Measurements from ENCODE around the gene UQCC5. TPM values are rescaled to one million over a fixed set of nuclear protein-coding genes. Genes with fewer than 3 reads are reported as not detected.
"Not testable (repeated sequence)": the region's sequence is repeated elsewhere in the genome, so short reads cannot be mapped to it uniquely, and the experiment has no call there.

The UQCC5 gene
- total and polyA plus RNA-seq, 2 experiments from 2014 or later = 0.32 to 64.2 TPM

GRCh38 chr3:52525680-52526561 is 10.5 kb upstream of the UQCC5 start:
- Histone ChIP-seq H3K4me2 (ENCODE audit: unreplicated experiment) (no peak overlapping the region), H3K27ac (no peak overlapping the region), H3K4me3 (no peak overlapping the region), H3K36me3 (ENCODE audit: low read depth) (no peaks in the 10 kb centered on the region), H3K9me2 (ENCODE audit: insufficient read depth) (no peaks in the 10 kb centered on the region), H4K20me1 (ENCODE audit: insufficient read depth) (no peaks in the 10 kb centered on the region), H3K4me1 (ENCODE audit: insufficient read depth) (peaks cover 10% of the 10 kb centered on the region; the same call in 1 of the 2 replicates), H3K9me3 (ENCODE audit: low read depth) (no peaks in the 10 kb centered on the region), H3K9ac (no peak overlapping the region), H2AFZ (no peak overlapping the region), H3K79me2 (ENCODE audit: insufficient read depth) (peaks cover 18% of the 10 kb centered on the region), H3F3A (ENCODE audit: insufficient read depth) (no peaks in the 10 kb centered on the region), H3K27me3 (replicated peaks; ENCODE audit: insufficient read depth) (no peaks in the 10 kb centered on the region)
- WGBS, 2 experiments (ENCODE audit: low coverage in 1 of 2, low lambda C conversion rate in 2 of 2, missing lambda C conversion rate in 2 of 2) = 83 to 92% methylated on average over 9 of the region's 9 CpGs
- no peak for DNase-seq
- in situ Hi-C loops (cut with MboI) = no loop called here
- TF ChIP-seq EZH2phosphoT487 (IDR thresholded peaks at IDR 0.05; ENCODE audit: insufficient read depth, low read depth) (no peak), EZH2 (IDR thresholded peaks at IDR 0.05; ENCODE audit: insufficient read depth, poor library complexity, severe bottlenecking) (no peak)

- H3K9me2 ChIP-seq (ENCODE audit: insufficient read depth); H3K4me2 ChIP-seq (ENCODE audit: unreplicated experiment); H3K36me3 ChIP-seq (ENCODE audit: low read depth); DNase-seq; H3F3A ChIP-seq (ENCODE audit: insufficient read depth); H3K4me1 ChIP-seq (ENCODE audit: insufficient read depth); H3K9ac ChIP-seq; H3K27ac ChIP-seq; in situ Hi-C loops (cut with MboI); H2AFZ ChIP-seq; H3K4me3 ChIP-seq; H3K27me3 ChIP-seq (replicated peaks; ENCODE audit: insufficient read depth); H4K20me1 ChIP-seq (ENCODE audit: insufficient read depth); H3K9me3 ChIP-seq (ENCODE audit: low read depth): not testable (repeated sequence)
- peaks cover 25% of the 10 kb centered on the region for H3K79me2 ChIP-seq (ENCODE audit: insufficient read depth)
- 86 to 88% methylated on average over 5 of the region's 5 CpGs for WGBS, 2 experiments (ENCODE audit: low coverage in 1 of 2, low lambda C conversion rate in 2 of 2, missing lambda C conversion rate in 2 of 2)
These were observed 9.8 kb upstream of the UQCC5 start for GRCh38 chr3:52526671-52527038.

- 93% methylated on average over 10 to 14 of the region's 14 CpGs for WGBS, 2 experiments (ENCODE audit: low coverage in 1 of 2, low lambda C conversion rate in 2 of 2, missing lambda C conversion rate in 2 of 2)
- peaks cover 11% of the 10 kb centered on the region; the same call in 1 of the 2 replicates for H3K4me1 ChIP-seq (ENCODE audit: insufficient read depth)
These were observed 9.2 kb upstream of the UQCC5 start for GRCh38 chr3:52527039-52527731.

GRCh38 chr3:52527732-52528585 is 8.4 kb upstream of the UQCC5 start:
- in situ Hi-C loops (cut with MboI) = no loop called here
- H3K9me3 ChIP-seq (ENCODE audit: low read depth) = no peaks in the 10 kb centered on the region
- H3K4me2 ChIP-seq (ENCODE audit: unreplicated experiment) = no peak overlapping the region
- H3K4me3 ChIP-seq = no peak overlapping the region
- no peaks in the 10 kb centered on the region for H4K20me1 ChIP-seq (ENCODE audit: insufficient read depth)
- 87% methylated on average over 17 to 18 of the region's 18 CpGs for WGBS, 2 experiments (ENCODE audit: low coverage in 1 of 2, low lambda C conversion rate in 2 of 2, missing lambda C conversion rate in 2 of 2)
- no peak overlapping the region for H3K27ac ChIP-seq
- H3K9me2 ChIP-seq (ENCODE audit: insufficient read depth) = no peaks in the 10 kb centered on the region
- H3K27me3 ChIP-seq (replicated peaks; ENCODE audit: insufficient read depth) = no peaks in the 10 kb centered on the region
- H3F3A ChIP-seq (ENCODE audit: insufficient read depth) = no peaks in the 10 kb centered on the region; the same call in 1 of the 2 replicates
- H2AFZ ChIP-seq = no peak overlapping the region
- DNase-seq = no peak
- TF ChIP-seq EZH2phosphoT487 (IDR thresholded peaks at IDR 0.05; ENCODE audit: insufficient read depth, low read depth) (no peak), EZH2 (IDR thresholded peaks at IDR 0.05; ENCODE audit: insufficient read depth, poor library complexity, severe bottlenecking) (no peak)
- H3K9ac ChIP-seq = no peak overlapping the region
- no peaks in the 10 kb centered on the region for H3K36me3 ChIP-seq (ENCODE audit: low read depth)
- H3K79me2 ChIP-seq (ENCODE audit: insufficient read depth) = peaks cover 38% of the 10 kb centered on the region
- peaks cover 16% of the 10 kb centered on the region; the same call in 1 of the 2 replicates for H3K4me1 ChIP-seq (ENCODE audit: insufficient read depth)

More at GRCh38 chr3:52527039-52527731, 9.2 kb upstream of the UQCC5 start:
- no peak for TF ChIP-seq EZH2 (IDR thresholded peaks at IDR 0.05; ENCODE audit: insufficient read depth, poor library complexity, severe bottlenecking)
- H3K9me3 ChIP-seq (ENCODE audit: low read depth) = no peaks in the 10 kb centered on the region
- H3F3A ChIP-seq (ENCODE audit: insufficient read depth) = no peaks in the 10 kb centered on the region; the same call in 1 of the 2 replicates
- DNase-seq = no peak
- no peak overlapping the region for H3K27ac ChIP-seq
- no peak overlapping the region for H2AFZ ChIP-seq
- peaks cover 30% of the 10 kb centered on the region for H3K79me2 ChIP-seq (ENCODE audit: insufficient read depth)
- H3K9ac ChIP-seq = no peak overlapping the region
- no peak overlapping the region for H3K4me3 ChIP-seq
- no peaks in the 10 kb centered on the region for H3K27me3 ChIP-seq (replicated peaks; ENCODE audit: insufficient read depth)
- no peaks in the 10 kb centered on the region for H3K9me2 ChIP-seq (ENCODE audit: insufficient read depth)
- H4K20me1 ChIP-seq (ENCODE audit: insufficient read depth) = no peaks in the 10 kb centered on the region
- in situ Hi-C loops (cut with MboI) = no loop called here
- H3K36me3 ChIP-seq (ENCODE audit: low read depth) = no peaks in the 10 kb centered on the region
- H3K4me2 ChIP-seq (ENCODE audit: unreplicated experiment) = no peak overlapping the region
